Activated CD8-positive, alpha-beta memory T cell treated with anti-CD3 and anti-CD28 coated beads, Interleukin-2, amount 10 ng/mL, durations not matched to agents 7 days and 5 days (primary cell): ENCODE data around the gene PCP2. TPM values are rescaled to one million over a fixed set of nuclear protein-coding genes. Genes with fewer than 3 reads are reported as not detected.

Source experiments
- ATAC-seq: fragments of 150-1000 bp; cut with Tn5 transposase; one replicate; pipeline ENCODE4 v1.10.0; 2021; ENCODE audit warnings: moderate library complexity
- CTCF ChIA-PET: fragments of 350-600 bp; sonication (Branson Sonifier 250); formaldehyde crosslinking; loops from one replicate; lab custom pipeline; 2021; ENCODE audit warnings: antibody characterized with exemption; lab: Charles Lee
- DNase-seq: peaks from one replicate; pipeline ENCODE4 v3.0.0-alpha.2; 2020
- H3K27ac Mint-ChIP-seq: one replicate; pipeline ENCODE4 v1.8.0; 2021; ENCODE audit warnings: mild to moderate bottlenecking, mixed read lengths
- H3K27me3 Mint-ChIP-seq: one replicate; pipeline ENCODE4 v1.8.0; 2021; ENCODE audit warnings: mixed read lengths
- H3K36me3 Mint-ChIP-seq: one replicate; pipeline ENCODE4 v1.8.0; 2021; ENCODE audit warnings: mild to moderate bottlenecking, mixed read lengths
- H3K4me1 Mint-ChIP-seq: one replicate; pipeline ENCODE4 v1.8.0; 2021; ENCODE audit warnings: mixed read lengths
- H3K4me3 Mint-ChIP-seq: one replicate; pipeline ENCODE4 v1.8.0; 2021; ENCODE audit warnings: mild to moderate bottlenecking, moderate library complexity, mixed read lengths
- H3K9me3 Mint-ChIP-seq: one replicate; pipeline ENCODE4 v1.8.0; 2022; ENCODE audit warnings: low read depth, mixed read lengths
- total RNA-seq, 2 experiments: library from RNA; stranded (reverse); gene quantifications; one replicate each; pipeline ENCODE4 v1.2.3, GENCODE V29; 2021

The PCP2 gene
- total RNA-seq, 2 experiments from 2014 or later: 0.56 to 0.99 TPM

DNA sequence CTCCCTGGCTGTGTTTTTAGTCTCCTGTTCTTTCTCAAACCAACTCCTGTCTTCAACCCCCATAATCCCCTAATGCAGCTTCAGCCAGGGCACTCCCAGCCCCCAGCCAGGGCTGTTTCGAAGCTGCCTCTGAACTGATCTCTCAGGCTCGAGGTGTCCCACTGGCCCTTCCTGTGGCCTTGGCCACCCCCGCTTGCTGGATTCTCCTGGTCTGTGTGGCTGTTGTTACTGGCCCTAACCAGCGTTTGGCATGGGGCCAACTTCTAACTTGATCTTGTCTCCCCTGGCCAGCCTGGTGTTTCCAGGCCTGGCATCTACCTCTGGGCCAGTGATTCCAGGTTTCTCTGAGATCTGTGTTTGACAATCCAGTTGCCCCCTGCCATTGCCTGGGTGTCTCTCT lies 15.2 kb downstream of the PCP2 start:
- CTCF ChIA-PET: no interaction called here
- H3K4me1 Mint-ChIP-seq: no peaks in the 10 kb centered on the region

DNA sequence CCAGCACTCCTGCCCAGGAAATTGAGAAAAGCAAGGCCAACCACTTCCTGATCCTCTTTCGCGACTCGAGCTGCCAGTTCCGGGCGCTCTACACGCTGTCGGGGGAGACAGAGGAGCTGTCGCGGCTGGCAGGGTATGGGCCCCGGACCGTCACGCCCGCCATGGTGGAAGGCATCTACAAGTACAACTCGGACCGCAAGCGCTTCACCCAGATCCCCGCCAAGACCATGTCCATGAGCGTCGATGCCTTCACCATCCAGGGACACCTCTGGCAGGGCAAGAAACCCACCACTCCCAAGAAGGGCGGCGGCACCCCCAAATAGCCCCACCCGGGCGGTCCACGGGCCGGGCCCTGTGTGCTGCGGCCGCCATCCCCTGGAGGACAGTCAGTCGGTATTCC lies 15.8 kb downstream of the PCP2 start:
- Mint-ChIP-seq H3K4me3 (no peak overlapping the region), H3K27ac (no peak overlapping the region), H3K36me3 (peaks cover 6% of the 10 kb centered on the region), H3K9me3 (no peaks in the 10 kb centered on the region), H3K27me3 (no peaks in the 10 kb centered on the region), H3K4me1 (no peaks in the 10 kb centered on the region)
- ATAC-seq (no peak), DNase-seq (no peak)
- CTCF ChIA-PET: no interaction called here

More for the DNA sequence above, 15.2 kb downstream of the PCP2 start:
- no peak overlapping the region for H3K4me3 Mint-ChIP-seq
- H3K9me3 Mint-ChIP-seq: no peaks in the 10 kb centered on the region
- no peak for DNase-seq
- H3K27me3 Mint-ChIP-seq: no peaks in the 10 kb centered on the region
- H3K27ac Mint-ChIP-seq: peak overlapping the region; percentile 21
- ATAC-seq: no peak
- peaks cover 6% of the 10 kb centered on the region for H3K36me3 Mint-ChIP-seq

- H3K4me3 Mint-ChIP-seq: no peak overlapping the region
- H3K36me3 Mint-ChIP-seq: peaks cover 6% of the 10 kb centered on the region
- H3K9me3 Mint-ChIP-seq: no peaks in the 10 kb centered on the region
- CTCF ChIA-PET: no interaction called here
- no peaks in the 10 kb centered on the region for H3K4me1 Mint-ChIP-seq
- H3K27ac Mint-ChIP-seq: no peak overlapping the region
- ATAC-seq (no peak), DNase-seq (no peak)
- H3K27me3 Mint-ChIP-seq: no peaks in the 10 kb centered on the region
Observed at GRCh38 chr19:7617172-7617571, 16.3 kb downstream of the PCP2 start.

GRCh38 chr19:7614859-7615741 lies 18.4 kb downstream of the PCP2 start:
- Mint-ChIP-seq H3K4me3 (no peak overlapping the region), H3K36me3 (no peaks in the 10 kb centered on the region), H3K27ac (no peak overlapping the region), H3K4me1 (no peaks in the 10 kb centered on the region), H3K9me3 (no peaks in the 10 kb centered on the region), H3K27me3 (no peaks in the 10 kb centered on the region)
- CTCF ChIA-PET: no interaction called here
- ATAC-seq (no peak), DNase-seq (no peak)

DNA sequence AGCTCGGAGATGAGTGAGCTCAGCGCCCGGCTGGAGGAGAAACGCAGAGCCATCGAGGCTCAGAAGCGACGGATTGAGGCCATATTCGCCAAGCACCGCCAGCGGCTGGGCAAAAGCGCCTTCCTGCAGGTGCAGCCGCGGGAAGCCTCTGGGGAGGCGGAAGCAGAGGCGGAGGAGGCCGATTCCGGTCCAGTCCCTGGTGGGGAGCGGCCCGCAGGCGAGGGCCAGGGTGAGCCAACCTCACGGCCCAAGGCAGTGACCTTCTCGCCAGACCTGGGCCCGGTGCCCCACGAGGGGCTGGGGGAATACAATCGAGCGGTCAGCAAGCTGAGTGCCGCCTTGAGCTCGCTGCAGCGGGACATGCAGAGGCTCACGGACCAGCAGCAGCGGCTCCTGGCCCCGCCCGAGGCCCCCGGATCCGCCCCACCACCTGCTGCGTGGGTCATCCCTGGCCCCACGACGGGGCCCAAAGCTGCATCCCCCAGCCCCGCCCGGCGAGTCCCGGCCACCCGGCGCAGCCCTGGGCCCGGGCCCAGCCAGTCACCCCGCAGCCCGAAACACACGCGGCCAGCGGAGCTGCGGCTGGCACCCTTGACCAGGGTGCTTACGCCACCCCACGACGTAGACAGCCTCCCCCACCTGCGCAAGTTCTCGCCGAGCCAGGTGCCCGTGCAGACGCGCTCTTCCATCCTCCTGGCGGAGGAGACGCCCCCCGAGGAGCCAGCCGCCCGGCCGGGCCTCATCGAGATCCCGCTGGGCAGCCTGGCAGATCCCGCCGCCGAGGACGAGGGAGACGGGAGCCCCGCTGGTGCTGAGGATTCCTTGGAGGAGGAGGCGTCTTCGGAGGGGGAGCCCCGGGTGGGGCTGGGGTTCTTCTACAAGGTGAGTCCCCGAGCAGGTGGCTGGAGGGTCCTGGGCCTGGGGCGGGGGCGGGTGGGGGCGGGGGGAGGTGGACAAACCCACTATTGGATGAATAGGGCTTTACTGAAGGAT lies 20.9 kb downstream of the PCP2 start:
- ATAC-seq: no peak
- Mint-ChIP-seq H3K27me3 (no peaks in the 10 kb centered on the region), H3K9me3 (no peaks in the 10 kb centered on the region), H3K4me1 (no peaks in the 10 kb centered on the region), H3K36me3 (no peaks in the 10 kb centered on the region), H3K27ac (no peak overlapping the region), H3K4me3 (no peak overlapping the region)
- CTCF ChIA-PET: no interaction called here
- DNase-seq: no peak

DNA sequence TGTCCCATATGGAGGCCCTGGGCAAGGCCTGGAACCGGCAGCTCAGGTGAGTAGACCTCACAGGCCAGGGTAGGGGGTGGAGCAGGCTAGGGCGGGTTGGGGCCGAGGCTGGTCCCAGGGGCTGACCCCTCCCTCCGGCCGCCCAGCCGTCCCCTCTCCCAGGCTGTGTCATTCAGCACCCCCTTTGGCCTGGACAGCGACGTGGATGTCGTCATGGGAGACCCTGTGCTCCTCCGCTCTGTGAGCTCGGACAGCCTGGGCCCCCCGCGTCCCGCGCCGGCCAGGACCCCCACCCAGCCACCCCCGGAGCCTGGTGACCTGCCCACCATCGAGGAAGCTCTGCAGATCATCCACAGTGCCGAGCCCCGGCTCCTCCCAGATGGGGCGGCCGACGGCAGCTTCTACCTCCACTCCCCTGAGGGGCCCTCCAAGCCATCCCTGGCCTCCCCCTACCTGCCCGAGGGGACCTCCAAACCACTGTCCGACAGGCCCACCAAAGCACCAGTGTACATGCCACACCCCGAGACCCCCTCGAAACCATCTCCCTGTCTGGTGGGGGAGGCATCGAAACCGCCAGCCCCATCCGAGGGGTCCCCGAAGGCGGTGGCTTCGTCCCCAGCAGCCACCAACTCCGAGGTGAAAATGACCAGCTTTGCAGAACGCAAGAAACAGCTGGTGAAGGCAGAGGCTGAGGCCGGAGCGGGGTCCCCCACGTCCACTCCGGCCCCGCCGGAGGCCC lies 21.8 kb downstream of the PCP2 start:
- Mint-ChIP-seq H3K4me3 (no peak overlapping the region), H3K27me3 (no peaks in the 10 kb centered on the region), H3K9me3 (no peaks in the 10 kb centered on the region), H3K27ac (no peak overlapping the region), H3K36me3 (no peaks in the 10 kb centered on the region), H3K4me1 (no peaks in the 10 kb centered on the region)
- ATAC-seq: no peak
- DNase-seq: no peak
- CTCF ChIA-PET: interaction anchor here (0.5 kb wide), 1 partner anchor 477 kb away, joined by 3 read pairs; no protein-coding TSS in a partner anchor

- DNase-seq (no peak), ATAC-seq (no peak)
- CTCF ChIA-PET: no interaction called here
- Mint-ChIP-seq H3K9me3 (no peaks in the 10 kb centered on the region), H3K36me3 (no peaks in the 10 kb centered on the region), H3K4me1 (no peaks in the 10 kb centered on the region), H3K4me3 (no peak overlapping the region), H3K27ac (no peak overlapping the region), H3K27me3 (no peaks in the 10 kb centered on the region)
Observed at GRCh38 chr19:7610491-7611240, 22.9 kb downstream of the PCP2 start.

DNA sequence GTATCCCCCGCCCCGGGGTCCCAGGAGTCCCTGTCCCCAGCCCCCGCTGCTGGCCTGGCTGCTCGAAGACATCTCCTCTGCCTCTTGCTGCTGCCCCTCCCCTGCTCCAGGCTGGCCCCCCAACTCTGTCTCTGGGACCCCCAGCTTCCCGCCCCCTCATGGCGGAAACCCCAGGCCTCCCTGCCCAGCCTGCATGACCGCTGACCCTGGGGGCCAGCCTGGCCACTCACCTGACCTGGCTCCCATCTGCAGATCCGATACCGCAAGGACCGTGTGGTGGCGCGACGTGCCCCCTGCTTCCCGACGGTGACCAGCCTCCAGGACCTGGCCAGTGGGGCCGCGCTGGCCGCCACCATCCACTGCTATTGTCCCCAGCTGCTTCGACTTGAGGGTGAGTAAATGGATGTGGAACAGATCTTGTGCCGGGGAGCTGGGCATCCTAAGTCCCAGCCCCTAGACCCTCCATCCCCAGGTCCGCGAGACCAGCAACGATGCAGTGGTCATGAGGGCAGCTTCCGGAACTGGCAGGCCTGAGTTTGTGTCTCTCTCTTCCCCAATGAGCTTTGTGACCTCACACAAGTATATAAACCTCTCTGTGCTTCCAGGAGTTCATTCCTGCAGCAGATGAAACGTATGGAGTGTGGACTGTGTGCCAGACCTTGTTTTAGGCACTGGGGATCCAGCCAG lies 25.5 kb downstream of the PCP2 start:
- Mint-ChIP-seq H3K4me3 (no peak overlapping the region), H3K36me3 (no peaks in the 10 kb centered on the region)

DNA sequence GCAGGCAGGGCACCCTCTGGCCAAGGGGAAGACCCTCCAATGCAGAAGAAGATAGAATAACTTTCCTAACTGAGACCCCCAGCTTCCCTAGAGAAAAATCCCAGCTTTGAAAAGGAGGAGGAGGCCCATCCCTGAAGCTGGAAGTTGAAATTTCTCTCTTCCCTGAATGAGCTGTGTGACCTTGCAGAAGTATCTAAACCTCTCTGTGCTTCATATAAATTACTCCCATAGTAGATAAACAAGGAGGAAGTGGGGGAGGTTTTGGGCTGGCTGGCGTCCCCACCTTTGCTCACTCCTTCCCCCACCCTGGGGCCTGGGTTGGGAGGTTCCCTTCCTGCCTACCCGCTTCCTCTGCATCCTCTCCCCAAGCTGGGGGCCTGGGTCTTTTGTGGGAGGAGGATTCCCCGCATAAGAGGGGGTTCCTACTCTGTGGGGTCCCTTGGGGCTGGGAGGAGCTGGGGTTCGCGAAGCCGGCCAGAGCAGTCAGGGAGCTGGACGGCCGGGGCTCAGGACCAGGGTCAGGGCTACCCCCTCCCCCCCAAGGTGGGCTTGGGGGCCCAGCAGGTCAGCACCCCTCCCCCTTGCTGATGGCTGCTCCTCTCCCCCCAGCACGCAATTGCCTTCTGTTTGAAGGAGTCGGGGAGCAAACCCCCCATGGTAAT lies 26.2 kb downstream of the PCP2 start:
- no peaks in the 10 kb centered on the region for H3K4me1 Mint-ChIP-seq
- no peak overlapping the region for H3K4me3 Mint-ChIP-seq
- ATAC-seq: no peak
- no peak for DNase-seq
- CTCF ChIA-PET: interaction anchor here (1.0 kb wide), 2 partner anchors 39 to 45 kb away, joined by 3 read pairs; no protein-coding TSS in a partner anchor
- H3K36me3 Mint-ChIP-seq: no peaks in the 10 kb centered on the region
- H3K27ac Mint-ChIP-seq: no peak overlapping the region
- H3K27me3 Mint-ChIP-seq: no peaks in the 10 kb centered on the region
- no peaks in the 10 kb centered on the region for H3K9me3 Mint-ChIP-seq

More for the DNA sequence above, 25.5 kb downstream of the PCP2 start:
- no peaks in the 10 kb centered on the region for H3K27me3 Mint-ChIP-seq
- DNase-seq (no peak), ATAC-seq (no peak)
- no peak overlapping the region for H3K27ac Mint-ChIP-seq
- CTCF ChIA-PET: interaction anchor here (1.0 kb wide), 1 partner anchor 44 kb away, joined by 3 read pairs; no protein-coding TSS in a partner anchor
- no peaks in the 10 kb centered on the region for H3K4me1 Mint-ChIP-seq
- H3K9me3 Mint-ChIP-seq: no peaks in the 10 kb centered on the region

DNA sequence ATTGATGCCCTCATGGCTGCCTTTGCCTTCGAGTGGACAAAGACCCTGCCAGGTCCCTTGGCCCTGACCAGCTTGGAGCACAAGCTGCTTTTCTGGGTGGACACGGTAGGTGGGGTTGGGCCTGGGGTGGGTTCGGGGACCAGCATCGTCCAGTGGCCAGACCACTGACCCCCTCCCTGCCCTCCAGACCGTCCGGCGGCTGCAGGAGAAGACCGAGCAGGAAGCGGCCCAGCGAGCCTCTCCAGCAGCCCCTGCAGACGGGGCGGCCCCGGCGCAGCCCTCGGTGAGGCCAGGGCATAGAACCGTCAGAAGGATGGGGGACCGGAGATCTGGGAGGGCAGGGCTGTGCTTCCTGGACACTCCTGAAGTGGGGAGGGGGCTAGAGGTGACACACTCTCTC lies 27.2 kb downstream of the PCP2 start:
- Mint-ChIP-seq H3K27ac (no peak overlapping the region), H3K4me1 (no peaks in the 10 kb centered on the region), H3K4me3 (no peak overlapping the region), H3K9me3 (no peaks in the 10 kb centered on the region), H3K36me3 (no peaks in the 10 kb centered on the region), H3K27me3 (no peaks in the 10 kb centered on the region)
- ATAC-seq (no peak), DNase-seq (no peak)
- CTCF ChIA-PET: no interaction called here

DNA sequence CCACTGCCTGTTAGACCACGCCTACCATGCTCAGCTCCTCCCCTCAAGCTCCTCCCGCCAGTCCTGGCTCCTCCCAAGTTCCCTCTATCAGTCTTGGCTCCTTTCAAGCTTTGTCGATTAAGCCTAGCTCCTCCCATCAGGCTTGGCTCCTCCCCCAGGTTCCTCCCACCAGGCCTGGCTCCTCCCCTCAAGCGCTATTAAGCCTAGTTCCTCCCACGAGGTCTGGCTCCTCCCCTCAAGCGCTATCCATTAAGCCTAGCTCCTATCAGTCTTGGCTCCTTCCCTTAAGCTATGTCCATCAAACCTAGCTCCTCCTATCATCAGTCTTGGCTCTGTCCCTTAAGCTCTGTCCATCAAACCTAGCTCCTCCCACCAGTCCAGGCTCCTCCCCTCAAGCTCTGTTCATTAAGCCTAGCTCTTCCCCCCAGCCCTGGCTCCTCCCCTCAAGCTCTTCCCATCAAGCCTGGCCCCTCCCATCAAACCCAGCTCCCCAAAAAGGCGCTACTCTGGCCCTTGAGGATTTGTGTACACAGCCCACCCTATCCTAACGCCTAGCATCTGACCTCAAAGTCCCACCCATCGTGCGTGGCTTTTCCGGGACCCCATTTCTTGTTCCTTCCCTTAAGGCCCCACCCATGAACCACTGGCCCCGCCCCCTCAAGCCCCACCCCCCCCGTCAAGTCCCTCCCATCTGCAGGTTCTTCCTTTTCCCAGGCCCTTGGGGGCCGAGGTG lies 27.9 kb downstream of the PCP2 start:
- DNase-seq: peak; percentile 61
- peak; percentile 72 for ATAC-seq
- Mint-ChIP-seq H3K27ac (no peak overlapping the region), H3K4me1 (no peaks in the 10 kb centered on the region), H3K9me3 (no peaks in the 10 kb centered on the region), H3K27me3 (no peaks in the 10 kb centered on the region), H3K36me3 (no peaks in the 10 kb centered on the region), H3K4me3 (no peak overlapping the region)
- CTCF ChIA-PET: interaction anchor here (0.9 to 1.1 kb wide), 2 partner anchors 8 to 75 kb away, joined by 3 read pairs; partner anchors contain the start of gene TRAPPC5
